Transverse colon (tissue), 4 donors: ENCODE results near the gene AHNAK2. TPM values are rescaled to one million over a fixed set of nuclear protein-coding genes. Genes with fewer than 3 reads are reported as not detected.
"Not testable (repeated sequence)": the region's sequence is repeated elsewhere in the genome, so short reads cannot be mapped to it uniquely, and the experiment has no call there.

Experiments
- DNase-seq: peaks from one replicate; pipeline ENCODE4 v3.0.0-alpha.2; 2019
- H3K27ac ChIP-seq, 4 donors: fragments of 200-600 bp; sonication (generic); 2 replicates each; pipeline ENCODE4 v1.5.1; 2016 to 2018; ENCODE audit warnings: inconsistent platforms in 4 of 4
- H3K27me3 ChIP-seq: fragments of 200-600 bp; sonication (generic); 2 replicates; pipeline ENCODE4 v1.5.1; 2017; ENCODE audit warnings: inconsistent platforms
- H3K36me3 ChIP-seq, 4 donors: fragments of 200-600 bp; sonication (generic); 2 replicates each; pipeline ENCODE4 v1.5.1; 2017 to 2019; ENCODE audit warnings: inconsistent platforms in 4 of 4
- H3K4me1 ChIP-seq, 4 donors: fragments of 200-600 bp; sonication (generic); 2 replicates each; pipeline ENCODE4 v1.5.1; 2017 to 2020; ENCODE audit warnings: inconsistent platforms in 4 of 4
- H3K4me3 ChIP-seq, 4 donors: fragments of 200-600 bp; sonication (generic); 1 replicate in 1 of 4; 2 replicates in 3 of 4; pipeline versions ENCODE4 v1.5.1 to v1.6.1; 2017 to 2019; ENCODE audit warnings: inconsistent platforms in 4 of 4
- H3K9me3 ChIP-seq, 2 donors: fragments of 200-600 bp; sonication (generic); 2 replicates each; pipeline ENCODE4 v1.5.1; 2017 to 2019; ENCODE audit warnings: inconsistent platforms in 2 of 2
- CTCF ChIP-seq, 5 experiments: fragments of 200-600 bp in 3 of 5; fragments of 450-650 bp in 2 of 5; sonication (generic) in 3 of 5; IDR thresholded peaks; 1 replicate in 2 of 5; 2 replicates in 3 of 5; pipeline ENCODE4 v1.5.1; 2016 to 2017; ENCODE audit warnings: antibody characterized with exemption in 5 of 5, inconsistent platforms in 3 of 5, mild to moderate bottlenecking in 2 of 5, moderate library complexity in 1 of 5
- EP300 ChIP-seq: sonication (generic); formaldehyde crosslinking; IDR thresholded peaks from one replicate; pipeline ENCODE4 v1.6.1; 2017; ENCODE audit warnings: antibody characterized with exemption, low read depth
- POLR2A ChIP-seq: fragments of 450-650 bp; IDR thresholded peaks from one replicate; pipeline ENCODE4 v1.6.1; 2016; ENCODE audit warnings: antibody characterized with exemption, mild to moderate bottlenecking, moderate library complexity
- POLR2AphosphoS5 ChIP-seq, 3 donors: sonication (generic); formaldehyde crosslinking; IDR thresholded peaks; one replicate each; pipeline ENCODE4 v1.6.1; 2016; ENCODE audit warnings: antibody characterized with exemption in 3 of 3
- WGBS, 2 donors: methylation state at CpG; one replicate each; pipeline ENCODE4 v1.1.5; 2018; ENCODE audit warnings: low coverage in 1 of 2; 5-methylcytosine and 5-hydroxymethylcytosine counted together
- in situ Hi-C, 4 donors: fragments of 200-750 bp; cut with MboI; loops; one replicate each; pipeline versions ENCODE4 v1.15.0 to v1.15.1; 2017; ENCODE audit warnings: low sequenced_read_pairs in 3 of 4, low pct_ligation_motif_present in 1 of 4, low pct_unique_long_range_greater_than_20kb in 1 of 4
- intact Hi-C: fragments of 100-400 bp; cut with DNase I; formaldehyde crosslinking; loops from one replicate; pipeline ENCODE4 v1.15.1; 2023; ENCODE audit warnings: low total_unique reads
- total RNA-seq, 4 donors: library from RNA; depleted of rRNA; stranded (reverse); fragments of >200 nt; gene quantifications; one replicate each; pipeline ENCODE4 v1.1.0, GENCODE V29; 2016

The AHNAK2 gene
- total RNA-seq, 4 donors from 2014 or later: 19.4 to 75.2 (median 28.5) TPM

- intact Hi-C loops: no loop called here
- no peak for DNase-seq
- TF ChIP-seq CTCF (IDR thresholded peaks at IDR 0.05) (no peak), POLR2AphosphoS5 (IDR thresholded peaks at IDR 0.05) (no peak), POLR2A (no peak), EP300 (no peak)
- Histone ChIP-seq H3K4me3 (no peak overlapping the region), H3K9me3 (no peaks in the 10 kb centered on the region), H3K36me3 (no peaks in the 10 kb centered on the region), H3K4me1 (no peaks in the 10 kb centered on the region), H3K27ac (no peak overlapping the region), H3K27me3 (no peaks in the 10 kb centered on the region)
- WGBS, 2 donors: 84% methylated on average over 10 of the region's 17 CpGs; no CpG with 5 or more reads in 1 of the 2 donors
- in situ Hi-C loops: no loop called here
Measured at GRCh38 chr14:104950021-104950420, 28.2 kb downstream of the AHNAK2 start.

GRCh38 chr14:104949406-104949955 is 28.7 kb downstream of the AHNAK2 start:
- H3K9me3 ChIP-seq, H3K4me3 ChIP-seq, DNase-seq, H3K27me3 ChIP-seq, H3K4me1 ChIP-seq, H3K27ac ChIP-seq, in situ Hi-C loops, intact Hi-C loops, H3K36me3 ChIP-seq: not testable (repeated sequence)
- 86% methylated on average over 24 of the region's 24 CpGs; no CpG with 5 or more reads in 1 of the 2 donors for WGBS, 2 donors

- in situ Hi-C loops: no loop called here
- H3K36me3 ChIP-seq: no peaks in the 10 kb centered on the region
Measured at GRCh38 chr14:104948736-104949031, 29.5 kb downstream of the AHNAK2 start.

GRCh38 chr14:104947881-104948735 is 30.1 kb downstream of the AHNAK2 start:
- 89% methylated on average over 28 of the region's 35 CpGs; no CpG with 5 or more reads in 1 of the 2 donors for WGBS, 2 donors
- intact Hi-C loops, H3K4me1 ChIP-seq, H3K27me3 ChIP-seq, in situ Hi-C loops, H3K27ac ChIP-seq, H3K9me3 ChIP-seq, H3K36me3 ChIP-seq, H3K4me3 ChIP-seq, DNase-seq: not testable (repeated sequence)

More at GRCh38 chr14:104948736-104949031, 29.5 kb downstream of the AHNAK2 start:
- intact Hi-C loops: no loop called here
- TF ChIP-seq CTCF (IDR thresholded peaks at IDR 0.05) (no peak), POLR2A (no peak), POLR2AphosphoS5 (IDR thresholded peaks at IDR 0.05) (no peak), EP300 (no peak)
- Histone ChIP-seq H3K9me3 (no peaks in the 10 kb centered on the region), H3K4me1 (no peaks in the 10 kb centered on the region), H3K27me3 (no peaks in the 10 kb centered on the region), H3K27ac (no peak overlapping the region), H3K4me3 (no peak overlapping the region)
- no peak for DNase-seq
- WGBS, 2 donors: 88% methylated on average over 6 of the region's 11 CpGs; no CpG with 5 or more reads in 1 of the 2 donors

- WGBS, 2 donors: 90% methylated on average over 13 of the region's 13 CpGs; no CpG with 5 or more reads in 1 of the 2 donors
- H3K4me1 ChIP-seq, H3K9me3 ChIP-seq, in situ Hi-C loops, DNase-seq, H3K36me3 ChIP-seq, intact Hi-C loops, H3K27ac ChIP-seq, H3K4me3 ChIP-seq, H3K27me3 ChIP-seq: not testable (repeated sequence)
Measured at GRCh38 chr14:104947201-104947600, 31.0 kb downstream of the AHNAK2 start.

GRCh38 chr14:104945986-104946965 is 31.9 kb downstream of the AHNAK2 start:
- H3K9me3 ChIP-seq, H3K27me3 ChIP-seq, intact Hi-C loops, H3K4me3 ChIP-seq, DNase-seq, H3K4me1 ChIP-seq, in situ Hi-C loops, H3K36me3 ChIP-seq, H3K27ac ChIP-seq: not testable (repeated sequence)
- WGBS, 2 donors: 81% methylated on average over 26 of the region's 43 CpGs; no CpG with 5 or more reads in 1 of the 2 donors

GRCh38 chr14:104945266-104945665 is 32.9 kb downstream of the AHNAK2 start:
- H3K9me3 ChIP-seq, H3K27ac ChIP-seq, H3K4me1 ChIP-seq, H3K36me3 ChIP-seq, DNase-seq, intact Hi-C loops, H3K27me3 ChIP-seq, in situ Hi-C loops, H3K4me3 ChIP-seq: not testable (repeated sequence)
- 89% methylated on average over 20 of the region's 20 CpGs; no CpG with 5 or more reads in 1 of the 2 donors for WGBS, 2 donors
